GM12878 (cell line): ENCODE results near the gene SSB.

ENCODE experiments used
- CHD1 ChIP-seq: IDR thresholded peaks from 2 replicates; pipeline ENCODE4 v1.6.1; 2012; ENCODE audit warnings: low read depth, low read length, improper control_type of control experiment
- EP300 ChIP-seq, 2 experiments: fragments of 150-350 bp in 1 of 2; IDR thresholded peaks; 2 replicates each; pipeline ENCODE4 v1.6.1; 2011 to 2012; ENCODE audit warnings: low read depth in 2 of 2, low read length in 2 of 2, borderline replicate concordance in 1 of 2, improper control_type of control experiment in 1 of 2, inconsistent platforms in 1 of 2; ENCODE audit not compliant: control insufficient read depth in 1 of 2
- MYC ChIP-seq: IDR thresholded peaks from 2 replicates; pipeline ENCODE4 v1.6.1; 2011; ENCODE audit warnings: mild to moderate bottlenecking, low read length, moderate library complexity, inconsistent platforms; ENCODE audit not compliant: insufficient read depth, insufficient replicate concordance, insufficient read length, severe bottlenecking
- NFYB ChIP-seq: IDR thresholded peaks from 2 replicates; pipeline ENCODE4 v1.6.1; 2011; ENCODE audit warnings: low read depth, mild to moderate bottlenecking, low read length, improper control_type of control experiment, moderate library complexity; ENCODE audit not compliant: insufficient read depth
- PBX3 ChIP-seq: IDR thresholded peaks from 2 replicates; pipeline ENCODE4 v1.6.1; 2011; ENCODE audit warnings: mild to moderate bottlenecking, low read depth, low read length, moderate library complexity; ENCODE audit not compliant: insufficient replicate concordance
- POLR2A ChIP-seq: IDR thresholded peaks from 2 replicates; pipeline ENCODE4 v1.6.1; 2011; ENCODE audit warnings: low read depth, mild to moderate bottlenecking, low read length
- POLR2AphosphoS5 ChIP-seq: IDR thresholded peaks from 2 replicates; pipeline ENCODE4 v1.6.1; 2011; ENCODE audit warnings: mild to moderate bottlenecking, low read length, inconsistent platforms
- POU2F2 ChIP-seq: IDR thresholded peaks from 3 replicates; pipeline ENCODE4 v1.6.1; 2011; ENCODE audit warnings: low read depth, mild to moderate bottlenecking, low read length, borderline replicate concordance
- RFX5 ChIP-seq: IDR thresholded peaks from 2 replicates; pipeline ENCODE4 v1.6.1; 2011; ENCODE audit warnings: low read depth, low read length, improper control_type of control experiment
- SIN3A ChIP-seq: IDR thresholded peaks from 2 replicates; pipeline ENCODE4 v1.6.1; 2012; ENCODE audit warnings: low read depth, low read length, improper control_type of control experiment

- TF ChIP-seq POU2F2 (no peak), EP300 (IDR thresholded peaks at IDR 0.05; ENCODE audit: borderline replicate concordance in 1 of 2, control insufficient read depth in 1 of 2, low read depth in 2 of 2, low read length in 2 of 2) (no peak), RFX5 (no peak), SIN3A (no peak), CHD1 (no peak), NFYB (no peak), MYC (no peak), POLR2AphosphoS5 (no peak), PBX3 (no peak), POLR2A (no peak)
These were observed 20.2 kb upstream of the SSB start for GRCh38 chr2:169778446-169778845.
